MM.1S (cell line): ENCODE data around the gene MEA1.

ENCODE experiments used
- DNase-seq: peaks from one replicate; pipeline ENCODE4 v3.0.0-alpha.2; 2015
- H2AFZ ChIP-seq: fragments of 300-600 bp; sonication (generic); 2 replicates; pipeline ENCODE4 v1.6.0; 2016; ENCODE audit warnings: antibody characterized with exemption, low read length
- H3F3A ChIP-seq: fragments of 300-600 bp; sonication (generic); 2 replicates; pipeline ENCODE4 v1.6.1; 2016; ENCODE audit warnings: mild to moderate bottlenecking, antibody characterized with exemption, low read length, moderate library complexity, mixed read lengths; ENCODE audit not compliant: insufficient read depth
- H3K27ac ChIP-seq: fragments of 300-600 bp; sonication (generic); 2 replicates; pipeline ENCODE4 v1.5.1; 2016; ENCODE audit warnings: mild to moderate bottlenecking, low read length
- H3K27me3 ChIP-seq: fragments of 300-600 bp; sonication (generic); replicated peaks from 2 replicates; pipeline ENCODE4 v1.6.0; 2016; ENCODE audit warnings: low read length; ENCODE audit not compliant: insufficient read depth
- H3K36me3 ChIP-seq: fragments of 300-600 bp; sonication (generic); replicated peaks from 2 replicates; pipeline ENCODE4 v1.6.1; 2016; ENCODE audit warnings: mild to moderate bottlenecking, low read length, mixed read lengths; ENCODE audit not compliant: insufficient read depth
- H3K4me1 ChIP-seq: fragments of 300-600 bp; sonication (generic); 2 replicates; pipeline ENCODE4 v1.6.1; 2016; ENCODE audit warnings: low read length, mixed read lengths
- H3K4me2 ChIP-seq: fragments of 300-600 bp; sonication (generic); 2 replicates; pipeline ENCODE4 v1.6.0; 2016; ENCODE audit warnings: low read depth, low read length
- H3K4me3 ChIP-seq: fragments of 300-600 bp; sonication (generic); 2 replicates; pipeline ENCODE4 v1.5.1; 2016; ENCODE audit warnings: low read length, mixed read lengths
- H3K79me2 ChIP-seq: fragments of 300-600 bp; sonication (generic); 2 replicates; pipeline ENCODE4 v1.6.1; 2016; ENCODE audit warnings: mixed run types, low read length, mixed read lengths
- H3K9ac ChIP-seq: fragments of 300-600 bp; sonication (generic); 2 replicates; pipeline ENCODE4 v1.6.1; 2016; ENCODE audit warnings: low read length, mixed read lengths
- H3K9me2 ChIP-seq: fragments of 300-600 bp; sonication (generic); replicated peaks from 2 replicates; pipeline ENCODE4 v1.6.1; 2016; ENCODE audit warnings: mild to moderate bottlenecking, low read length, mixed read lengths; ENCODE audit not compliant: insufficient read depth
- H3K9me3 ChIP-seq: fragments of 300-600 bp; sonication (generic); replicated peaks from 2 replicates; pipeline ENCODE4 v1.6.1; 2016; ENCODE audit warnings: mild to moderate bottlenecking, low read length, mixed read lengths; ENCODE audit not compliant: insufficient read depth
- H4K20me1 ChIP-seq: fragments of 300-600 bp; sonication (generic); 2 replicates; pipeline ENCODE4 v1.6.1; 2016; ENCODE audit warnings: mild to moderate bottlenecking, low read length, moderate library complexity, mixed read lengths; ENCODE audit not compliant: insufficient read depth
- EZH2 ChIP-seq: fragments of 300-600 bp; sonication (generic); optimal IDR thresholded peaks from 2 replicates; pipeline ENCODE3; 2017; ENCODE audit warnings: low read depth, mild to moderate bottlenecking, antibody characterized with exemption, low read length, mixed read lengths
- EZH2phosphoT487 ChIP-seq: fragments of 300-600 bp; sonication (generic); IDR thresholded peaks from 2 replicates; pipeline ENCODE4 v1.6.1; 2018; ENCODE audit warnings: antibody characterized with exemption, low read length
- TF ChIP-seq, protein P1 (sequence below): fragments of 300-600 bp; sonication (generic); IDR thresholded peaks from 2 replicates; pipeline ENCODE4 v1.5.1; 2016; ENCODE audit warnings: antibody characterized with exemption, low read length, mixed read lengths

Gene MEA1

DNA sequence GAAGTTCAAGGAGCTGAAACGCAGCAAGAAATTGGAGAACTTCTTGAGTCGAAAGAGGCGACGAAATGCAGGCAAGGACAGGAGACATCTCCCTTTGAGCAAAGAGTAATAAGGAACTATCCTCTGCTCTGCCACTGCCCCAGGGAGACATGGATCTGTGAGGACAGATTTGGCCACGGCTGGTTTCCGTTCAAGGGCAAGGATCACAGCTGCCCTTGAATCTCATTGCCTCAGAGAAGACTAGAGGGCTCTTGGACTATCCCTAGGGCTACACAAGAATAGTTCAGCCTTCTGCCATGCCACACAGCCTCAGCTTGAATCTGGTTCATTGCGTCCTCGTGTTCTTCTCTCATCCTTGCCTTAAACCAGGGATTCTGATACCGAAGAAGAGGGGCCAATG lies 15.4 kb upstream of the MEA1 start:
- H3F3A ChIP-seq, result no peaks in the 10 kb centered on the region
- no peaks in the 10 kb centered on the region; the same call in 1 of the 2 replicates for H3K36me3 ChIP-seq
- no peaks in the 10 kb centered on the region for H3K4me1 ChIP-seq
- H3K27ac ChIP-seq, result no peak overlapping the region
- peaks cover 10% of the 10 kb centered on the region for H3K79me2 ChIP-seq
- no peak overlapping the region for H3K4me2 ChIP-seq
- H3K4me3 ChIP-seq, result no peak overlapping the region
- H3K9me2 ChIP-seq, result no peaks in the 10 kb centered on the region
- TF ChIP-seq EZH2phosphoT487 (no peak), EZH2 (no peak)
- TF ChIP-seq, protein P1, sequence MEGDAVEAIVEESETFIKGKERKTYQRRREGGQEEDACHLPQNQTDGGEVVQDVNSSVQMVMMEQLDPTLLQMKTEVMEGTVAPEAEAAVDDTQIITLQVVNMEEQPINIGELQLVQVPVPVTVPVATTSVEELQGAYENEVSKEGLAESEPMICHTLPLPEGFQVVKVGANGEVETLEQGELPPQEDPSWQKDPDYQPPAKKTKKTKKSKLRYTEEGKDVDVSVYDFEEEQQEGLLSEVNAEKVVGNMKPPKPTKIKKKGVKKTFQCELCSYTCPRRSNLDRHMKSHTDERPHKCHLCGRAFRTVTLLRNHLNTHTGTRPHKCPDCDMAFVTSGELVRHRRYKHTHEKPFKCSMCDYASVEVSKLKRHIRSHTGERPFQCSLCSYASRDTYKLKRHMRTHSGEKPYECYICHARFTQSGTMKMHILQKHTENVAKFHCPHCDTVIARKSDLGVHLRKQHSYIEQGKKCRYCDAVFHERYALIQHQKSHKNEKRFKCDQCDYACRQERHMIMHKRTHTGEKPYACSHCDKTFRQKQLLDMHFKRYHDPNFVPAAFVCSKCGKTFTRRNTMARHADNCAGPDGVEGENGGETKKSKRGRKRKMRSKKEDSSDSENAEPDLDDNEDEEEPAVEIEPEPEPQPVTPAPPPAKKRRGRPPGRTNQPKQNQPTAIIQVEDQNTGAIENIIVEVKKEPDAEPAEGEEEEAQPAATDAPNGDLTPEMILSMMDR, result no peak
- no peaks in the 10 kb centered on the region for H4K20me1 ChIP-seq
- DNase-seq, result no peak
- no peak overlapping the region for H2AFZ ChIP-seq
- H3K9me3 ChIP-seq, result no peaks in the 10 kb centered on the region
- no peak overlapping the region for H3K9ac ChIP-seq
- H3K27me3 ChIP-seq, result no peaks in the 10 kb centered on the region

DNA sequence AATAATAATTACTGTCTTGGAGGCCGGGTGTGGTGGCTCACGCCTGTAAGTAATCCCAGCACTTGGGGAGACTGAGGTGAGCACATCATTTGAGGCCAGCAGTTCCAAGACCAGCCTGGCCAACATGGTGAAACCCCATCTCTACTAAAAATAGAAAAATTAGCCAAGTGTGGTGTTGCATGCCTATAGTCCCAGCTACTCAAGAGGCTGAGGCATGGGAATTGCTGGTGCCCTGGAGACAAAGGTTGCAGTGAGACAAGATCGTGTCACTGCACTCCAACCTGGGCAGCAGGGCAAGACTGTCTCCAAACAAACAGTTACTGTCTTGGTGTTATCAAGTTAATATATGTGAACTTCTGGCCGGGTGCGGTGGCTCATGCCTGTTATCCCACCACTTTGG lies 12.6 kb upstream of the MEA1 start:
- Histone ChIP-seq H3K27ac (no peak overlapping the region), H3K36me3 (no peaks in the 10 kb centered on the region; the same call in 1 of the 2 replicates), H3K4me3 (no peak overlapping the region), H3K4me2 (no peak overlapping the region), H3K9me3 (no peaks in the 10 kb centered on the region), H3K4me1 (no peaks in the 10 kb centered on the region), H3K9ac (no peak overlapping the region), H3K79me2 (peaks cover 35% of the 10 kb centered on the region), H3K9me2 (no peaks in the 10 kb centered on the region), H4K20me1 (no peaks in the 10 kb centered on the region), H2AFZ (no peak overlapping the region), H3K27me3 (no peaks in the 10 kb centered on the region), H3F3A (peaks cover 3% of the 10 kb centered on the region; the same call in 1 of the 2 replicates)
- TF ChIP-seq EZH2, result no peak
- no peak for TF ChIP-seq EZH2phosphoT487
- TF ChIP-seq, protein P1, result no peak
- DNase-seq, result no peak

DNA sequence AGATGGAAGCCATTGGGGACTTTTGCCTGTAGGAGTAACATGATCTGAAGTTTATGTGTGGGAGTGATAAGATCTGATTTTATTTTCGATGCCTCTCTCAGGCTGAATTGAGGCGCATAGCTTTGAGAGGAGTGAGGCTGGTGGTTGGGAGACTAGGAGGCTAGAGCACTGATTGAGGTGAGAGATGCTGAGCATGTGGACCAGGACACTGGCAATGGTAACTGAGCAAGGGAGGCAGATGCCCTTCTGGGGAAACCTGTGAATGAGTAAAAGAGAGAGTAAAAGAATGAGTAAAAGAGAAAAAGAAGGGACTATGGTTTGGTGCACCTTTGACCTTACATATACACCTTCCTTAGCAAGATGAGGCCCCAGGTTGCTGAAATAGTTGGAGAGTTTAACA lies 10.7 kb upstream of the MEA1 start:
- Histone ChIP-seq H2AFZ (no peak overlapping the region), H3K79me2 (peaks cover 43% of the 10 kb centered on the region), H3F3A (peaks cover 3% of the 10 kb centered on the region; the same call in 1 of the 2 replicates), H3K9ac (no peak overlapping the region), H4K20me1 (no peaks in the 10 kb centered on the region), H3K4me1 (peaks cover 7% of the 10 kb centered on the region; the same call in 1 of the 2 replicates), H3K4me3 (no peak overlapping the region), H3K9me3 (no peaks in the 10 kb centered on the region), H3K9me2 (no peaks in the 10 kb centered on the region), H3K36me3 (no peaks in the 10 kb centered on the region; the same call in 1 of the 2 replicates), H3K4me2 (no peak overlapping the region), H3K27me3 (no peaks in the 10 kb centered on the region), H3K27ac (no peak overlapping the region)
- DNase-seq, result no peak
- TF ChIP-seq EZH2 (no peak), EZH2phosphoT487 (no peak)
- TF ChIP-seq, protein P1, result no peak
